Renal pelvis (tissue), 12 donors: ENCODE results near the gene FGD4. TPM values are rescaled to one million over a fixed set of nuclear protein-coding genes. Genes with fewer than 3 reads are reported as not detected.

ENCODE experiments used
- DNase-seq: peaks from one replicate; pipeline ENCODE4 v3.0.0-alpha.2; 2013
- long read RNA-seq, 16 experiments: transcript quantifications; one replicate each; lab custom pipeline, GENCODE V29; 2026
- polyA plus RNA-seq, 3 donors: library from polyadenylated mRNA; unstranded; fragments of 120-200 nt; gene quantifications; one replicate each; pipeline ENCODE4 v1.2.1, GENCODE V29; 2013; ENCODE audit not compliant: insufficient read length in 3 of 3

FGD4 gene
- polyA plus RNA-seq, result 10 to 100 TPM; 10.6 to 21.2 (median 16.1) TPM
- long read RNA-seq, donor 1, result 0 reads
- long read RNA-seq, donor 2, full-length matches to known transcripts, result 1 of 1 reads
- long read RNA-seq, donor 2, partial matches to known transcripts, result 0 of 1 reads
- long read RNA-seq, donor 2, other reads (novel, unspliced or antisense), result 0 of 1 reads
- long read RNA-seq, donor 3, partial matches to known transcripts, result 0 of 2 reads
- long read RNA-seq, donor 3, other reads (novel, unspliced or antisense), result 0 of 2 reads
- long read RNA-seq, donor 4, full-length matches to known transcripts, result 2 of 2 reads
- long read RNA-seq, donor 4, partial matches to known transcripts, result 0 of 2 reads
- long read RNA-seq, donor 4, other reads (novel, unspliced or antisense), result 0 of 2 reads
- long read RNA-seq, donor 5, result 0 reads
- long read RNA-seq, donor 6, full-length matches to known transcripts, result 2 of 2 reads
- long read RNA-seq, donor 6, partial matches to known transcripts, result 0 of 2 reads
- long read RNA-seq, donor 6, other reads (novel, unspliced or antisense), result 0 of 2 reads
- long read RNA-seq, donor 7, partial matches to known transcripts, result 10 of 10 reads
- long read RNA-seq, donor 7, other reads (novel, unspliced or antisense), result 0 of 10 reads
- long read RNA-seq, donor 8, result 0 reads
- long read RNA-seq, donor 9, result 0 reads
- long read RNA-seq, donor 10, result 0 reads
- long read RNA-seq, donor 11, result 0 reads
- long read RNA-seq, donor 12, partial matches to known transcripts, result 0 of 3 reads
- long read RNA-seq, donor 12, other reads (novel, unspliced or antisense), result 0 of 3 reads
- long read RNA-seq, donor 13, partial matches to known transcripts, result 0 of 1 reads
- long read RNA-seq, donor 13, other reads (novel, unspliced or antisense), result 0 of 1 reads
- long read RNA-seq, donor 14, result 0 reads
- long read RNA-seq, donor 15, full-length matches to known transcripts, result 4 of 4 reads
- long read RNA-seq, donor 15, partial matches to known transcripts, result 0 of 4 reads
- long read RNA-seq, donor 15, other reads (novel, unspliced or antisense), result 0 of 4 reads
- long read RNA-seq, donor 16, result 0 reads

DNA sequence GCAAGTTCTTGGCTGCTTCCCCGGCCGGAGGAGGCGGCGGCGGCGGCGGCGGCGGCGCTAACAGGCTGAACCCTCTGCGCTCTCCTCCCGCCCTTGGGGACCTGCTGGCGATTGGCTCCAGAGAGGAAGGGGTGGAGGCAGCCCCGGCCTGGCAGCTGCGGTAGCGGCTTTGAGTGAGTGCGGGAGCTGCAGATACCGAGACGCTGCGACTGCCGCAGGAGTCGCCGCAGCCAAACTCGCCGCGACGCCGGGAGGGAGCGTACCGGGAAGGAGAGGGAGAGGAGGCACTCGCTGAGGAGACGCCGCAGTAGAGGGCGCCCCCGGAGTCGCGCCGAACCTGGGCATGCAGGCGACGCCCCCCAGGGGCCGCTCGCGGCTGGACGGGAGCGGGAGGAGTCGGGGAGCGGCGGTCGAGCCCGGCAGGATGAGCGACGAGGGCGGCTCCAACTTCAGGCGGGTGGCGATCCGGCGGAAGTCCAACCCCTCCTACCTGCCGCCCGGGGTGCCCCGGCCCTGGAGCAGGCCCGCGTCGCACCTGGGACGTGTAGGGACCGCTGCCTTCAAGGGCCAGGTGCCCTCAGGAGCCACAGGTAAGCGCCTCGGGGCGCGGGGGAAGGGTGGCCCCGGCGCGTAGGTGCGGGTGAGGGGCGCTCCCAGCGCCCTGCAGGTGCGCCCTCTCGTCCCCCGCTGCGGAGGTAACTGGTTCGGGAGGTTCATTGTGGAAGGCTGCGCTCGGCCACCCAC, at the start of gene FGD4:
TSS of gene FGD4 (plus strand) at position 189 of the 744 bp plus-strand sequence.
- peak; percentile 83 for DNase-seq

DNA sequence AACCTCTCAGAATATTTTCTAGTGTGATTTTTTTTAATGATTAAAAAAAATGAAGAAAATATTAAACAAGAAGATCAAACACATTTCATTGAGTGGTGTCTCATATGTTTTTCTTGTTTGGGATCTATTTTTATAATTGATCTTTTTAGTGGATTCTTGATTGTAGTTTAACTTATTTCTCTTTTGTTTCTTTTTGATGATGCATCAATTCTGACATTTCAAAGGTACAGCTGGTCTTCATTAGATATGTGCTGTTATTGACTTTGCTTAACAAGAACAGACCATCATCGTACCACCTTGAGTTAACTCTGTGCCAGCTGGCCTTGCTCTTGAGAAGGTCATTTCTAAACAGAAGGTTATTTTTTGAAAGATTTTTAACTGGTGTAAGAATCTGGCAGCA, 45.8 kb upstream of the FGD4 start:
- no peak for DNase-seq

DNA sequence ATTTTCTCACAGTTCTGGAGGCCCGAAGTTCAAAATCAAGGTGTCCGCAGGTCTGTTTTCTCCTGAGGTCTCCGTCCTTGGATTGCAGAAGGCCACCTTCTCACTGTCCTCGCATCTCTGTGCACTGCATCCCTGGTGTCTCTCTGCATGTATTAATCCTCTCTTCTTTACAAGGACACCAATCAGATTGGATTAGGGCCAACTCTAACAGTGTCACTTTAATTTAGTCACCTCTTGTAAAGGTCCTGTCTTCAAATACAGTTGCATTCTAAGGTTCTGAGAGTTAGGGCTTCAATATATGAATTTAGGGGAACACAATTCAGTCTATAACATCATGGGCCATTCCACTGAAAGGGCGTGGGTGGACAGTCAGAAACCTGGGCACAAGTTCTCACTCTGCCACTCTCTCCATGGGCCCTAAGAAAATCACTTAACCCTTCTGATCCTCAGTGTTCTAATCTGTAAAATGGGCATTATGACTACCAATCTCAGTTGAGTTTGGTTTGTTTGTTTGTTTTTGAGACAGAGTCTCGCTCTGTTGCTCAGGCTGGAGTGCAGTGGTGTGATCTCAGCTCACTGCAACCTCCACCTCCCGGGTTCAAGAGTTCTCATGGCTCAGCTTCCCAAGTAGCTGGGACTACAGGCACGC, 41.6 kb upstream of the FGD4 start:
- no peak for DNase-seq

DNA sequence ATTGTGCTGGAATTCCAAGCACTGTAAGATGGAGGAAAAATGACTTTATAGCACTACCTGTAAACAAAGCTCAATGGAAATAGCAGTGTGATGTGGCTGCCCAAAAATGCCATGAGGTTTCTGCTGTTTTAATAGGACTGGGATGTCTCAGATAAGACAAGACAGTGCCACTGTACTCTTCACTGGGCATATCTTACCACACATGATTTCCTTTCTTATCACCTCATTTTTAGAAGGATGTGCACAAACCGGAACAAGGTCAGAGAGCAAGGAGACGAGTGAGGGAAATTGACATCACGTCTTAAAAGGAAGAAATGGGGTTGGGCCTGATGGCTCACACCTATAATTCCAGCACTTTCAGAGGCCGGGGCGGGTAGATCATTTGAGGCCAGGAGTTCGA, 38.4 kb upstream of the FGD4 start:
- no peak for DNase-seq

DNA sequence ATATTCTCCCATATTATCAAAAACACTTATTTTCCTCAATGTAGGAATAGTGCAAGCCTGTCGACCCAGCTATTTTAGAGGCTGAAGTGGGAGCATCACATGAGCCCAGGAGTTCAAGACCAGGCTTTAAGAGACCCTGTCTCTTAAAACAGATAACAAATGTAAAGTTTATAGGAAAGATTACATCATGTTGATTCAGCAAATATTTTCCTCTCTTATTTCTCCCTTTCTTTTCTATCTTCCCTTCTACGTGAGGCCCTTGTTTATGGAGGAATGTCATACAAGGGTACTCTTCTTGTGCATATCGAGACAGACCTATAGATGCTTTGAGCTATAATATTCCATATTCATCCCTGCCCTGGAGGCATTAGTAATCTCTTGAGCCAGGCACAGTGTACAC, 36.5 kb upstream of the FGD4 start:
- no peak for DNase-seq

DNA sequence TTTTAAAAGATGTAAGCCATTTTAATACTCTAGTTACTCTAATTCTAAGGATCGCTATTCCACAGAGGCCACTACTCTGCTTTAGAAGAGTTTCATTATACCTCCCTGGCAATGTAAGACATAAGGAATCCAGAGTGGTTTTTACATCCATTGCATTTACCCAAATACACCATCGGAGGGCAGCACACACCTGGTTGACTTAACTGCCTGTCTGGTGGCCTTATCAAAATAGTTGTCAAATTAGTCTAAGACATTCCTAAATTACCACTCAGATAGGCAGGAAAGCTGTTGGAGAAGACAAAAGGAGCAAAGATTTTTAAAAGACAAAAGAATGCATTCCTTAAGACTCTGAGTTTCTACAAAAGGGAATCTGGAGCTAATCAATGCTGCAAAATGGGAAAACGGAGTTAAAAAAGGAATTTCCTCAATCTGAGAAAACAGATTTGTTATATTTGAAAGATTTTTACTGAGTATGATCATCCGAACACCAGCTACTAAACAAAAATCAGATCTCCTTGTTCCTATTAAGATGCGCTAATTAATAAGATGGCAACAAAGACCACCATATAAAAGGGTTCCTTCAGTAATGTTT, 33.8 kb upstream of the FGD4 start:
- DNase-seq, result peak; percentile 67

DNA sequence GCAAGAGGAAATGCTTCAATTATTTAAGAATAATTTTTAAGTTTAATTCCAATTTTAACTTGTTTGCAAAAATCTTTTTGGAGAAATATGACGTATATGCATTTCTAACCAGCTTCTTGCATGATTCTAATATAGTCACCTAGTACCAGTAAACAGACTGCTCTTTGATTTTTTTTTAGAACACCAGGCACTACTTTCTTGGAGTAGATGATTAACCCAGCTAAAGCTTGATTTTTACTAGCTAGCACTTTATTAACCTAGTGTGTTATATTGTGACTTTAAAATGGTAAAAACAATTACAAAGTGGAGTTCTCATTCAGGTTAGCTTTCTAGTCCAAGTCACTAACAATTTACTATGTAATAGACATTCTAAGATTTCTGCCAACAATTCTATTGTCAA, 32.6 kb upstream of the FGD4 start:
- DNase-seq, result peak; percentile 35

DNA sequence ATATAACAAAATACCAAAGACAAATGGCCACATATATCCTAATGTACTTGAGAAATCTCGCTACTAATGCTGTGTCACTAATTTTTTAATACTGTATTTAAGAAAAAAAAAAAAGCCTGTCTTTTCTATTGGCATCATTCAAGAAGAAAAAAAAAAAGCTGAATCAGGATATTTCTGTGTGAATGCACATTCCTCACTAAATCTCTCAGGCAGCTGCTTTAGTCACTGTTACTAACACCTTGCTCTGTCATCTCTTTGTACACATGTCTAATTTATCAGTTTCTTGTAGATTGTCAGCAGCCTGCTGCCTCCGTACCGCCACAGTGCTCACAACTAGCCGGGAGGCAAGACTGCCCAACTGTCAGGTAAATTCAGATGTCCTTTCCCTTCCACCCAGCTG, 32.0 kb upstream of the FGD4 start:
- DNase-seq, result no peak

DNA sequence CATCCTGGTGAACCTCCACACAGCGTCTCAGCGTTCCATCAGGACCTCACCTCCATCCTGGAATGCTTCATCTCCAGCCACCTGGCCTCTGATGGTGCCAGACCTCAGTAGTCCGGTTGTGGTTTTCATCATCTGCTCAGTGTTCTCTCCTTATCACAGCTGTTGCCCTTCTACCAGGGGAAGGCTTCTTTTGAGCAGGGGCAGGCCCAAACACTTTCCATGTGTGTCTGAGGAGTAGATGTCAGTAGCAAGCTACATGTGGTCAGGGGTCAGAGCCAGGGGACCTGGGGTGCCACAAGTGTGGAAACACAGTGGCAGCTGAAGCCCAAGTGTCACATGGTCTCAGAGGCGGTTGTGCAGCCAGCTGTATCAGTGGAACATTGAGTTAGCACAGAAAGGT, 30.2 kb upstream of the FGD4 start:
- no peak for DNase-seq

DNA sequence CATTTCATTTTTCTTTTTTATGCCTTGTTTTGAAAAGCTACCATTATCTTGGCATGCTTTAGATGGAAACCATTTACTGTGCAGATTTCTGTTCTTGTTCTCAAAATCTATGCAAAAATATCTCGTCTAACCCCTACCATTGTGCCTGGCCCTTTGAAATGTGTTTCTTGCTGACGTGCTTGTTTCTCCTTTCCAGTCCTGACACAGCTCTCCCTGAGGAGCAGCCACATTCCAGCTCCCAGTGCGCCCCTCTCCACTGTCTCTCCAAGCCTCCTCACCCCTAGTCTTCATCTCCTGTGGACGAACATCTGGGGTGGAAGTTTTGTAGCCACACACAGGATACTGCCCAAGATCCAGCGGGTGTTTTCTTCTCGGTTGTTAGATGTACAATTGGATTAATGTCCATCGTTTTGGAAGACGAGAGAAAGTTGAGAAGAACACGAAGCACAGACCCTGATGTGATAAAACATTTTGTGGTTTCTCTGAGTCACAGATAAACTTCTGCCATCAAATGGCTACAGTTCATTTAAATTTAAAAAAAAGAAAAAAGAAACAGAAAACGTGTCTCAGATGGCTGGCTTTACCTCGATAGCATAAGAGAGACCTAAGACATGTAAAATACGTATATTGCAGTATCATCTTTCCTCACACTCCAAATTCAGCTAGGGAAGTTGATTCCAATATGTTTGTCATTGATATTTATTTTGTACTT, 21.9 kb upstream of the FGD4 start:
- DNase-seq, result no peak

DNA sequence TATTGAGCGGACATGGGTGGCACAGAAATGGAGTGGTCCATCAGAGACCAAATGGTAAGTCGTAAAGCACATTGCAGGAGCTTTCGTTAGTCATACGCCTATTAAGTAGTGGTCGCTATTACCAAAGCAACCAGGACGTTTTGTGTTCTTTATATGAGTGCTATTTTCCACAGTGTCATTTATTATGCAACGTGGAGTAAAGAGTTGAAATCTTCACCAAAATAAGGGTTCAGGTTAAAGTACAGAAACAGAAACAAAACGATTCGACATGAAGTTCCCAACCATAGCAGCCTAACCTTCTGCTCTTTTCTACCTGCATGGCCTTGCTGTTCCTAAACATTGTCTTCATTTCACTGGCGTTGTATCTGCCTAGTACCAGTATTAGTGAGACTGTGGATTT, 20.1 kb upstream of the FGD4 start:
- no peak for DNase-seq

DNA sequence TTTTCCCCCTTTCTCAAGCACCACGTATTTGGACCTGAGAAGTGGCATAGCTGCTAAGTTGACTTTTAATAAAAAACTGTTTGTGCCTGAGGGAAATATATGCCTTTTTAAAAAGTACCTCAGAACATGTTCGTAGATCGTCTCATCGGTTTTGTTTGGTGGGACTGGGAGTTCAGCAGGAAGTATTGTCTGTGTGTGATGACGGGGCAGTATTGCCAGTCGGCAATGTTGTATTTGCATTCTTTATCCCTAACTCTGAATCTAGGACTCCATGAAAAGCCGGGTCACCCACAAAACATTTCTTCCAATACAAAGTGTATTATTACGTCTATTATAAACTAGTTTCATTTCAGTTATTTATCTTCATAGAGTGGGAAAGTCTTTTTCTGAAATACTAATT, 19.7 kb upstream of the FGD4 start:
- no peak for DNase-seq

DNA sequence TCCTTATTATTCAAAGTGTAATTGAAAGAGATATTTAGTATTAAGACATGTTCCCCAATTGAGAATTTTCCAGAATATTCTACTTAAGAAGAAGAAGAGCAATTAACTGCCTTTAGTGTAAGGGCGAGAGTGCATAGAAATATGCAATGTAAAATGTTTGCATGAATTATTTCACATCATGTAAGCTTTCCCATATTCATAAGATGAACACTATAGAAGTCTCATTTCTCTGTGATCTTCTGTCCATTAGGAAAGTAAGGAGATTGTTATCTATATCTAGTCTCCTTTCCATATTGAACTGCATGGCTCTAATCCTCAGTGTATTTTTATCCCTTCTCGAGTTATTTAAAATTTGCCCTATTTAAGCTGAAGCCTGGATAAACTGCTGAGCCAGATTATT, 17.1 kb upstream of the FGD4 start:
- DNase-seq, result no peak

DNA sequence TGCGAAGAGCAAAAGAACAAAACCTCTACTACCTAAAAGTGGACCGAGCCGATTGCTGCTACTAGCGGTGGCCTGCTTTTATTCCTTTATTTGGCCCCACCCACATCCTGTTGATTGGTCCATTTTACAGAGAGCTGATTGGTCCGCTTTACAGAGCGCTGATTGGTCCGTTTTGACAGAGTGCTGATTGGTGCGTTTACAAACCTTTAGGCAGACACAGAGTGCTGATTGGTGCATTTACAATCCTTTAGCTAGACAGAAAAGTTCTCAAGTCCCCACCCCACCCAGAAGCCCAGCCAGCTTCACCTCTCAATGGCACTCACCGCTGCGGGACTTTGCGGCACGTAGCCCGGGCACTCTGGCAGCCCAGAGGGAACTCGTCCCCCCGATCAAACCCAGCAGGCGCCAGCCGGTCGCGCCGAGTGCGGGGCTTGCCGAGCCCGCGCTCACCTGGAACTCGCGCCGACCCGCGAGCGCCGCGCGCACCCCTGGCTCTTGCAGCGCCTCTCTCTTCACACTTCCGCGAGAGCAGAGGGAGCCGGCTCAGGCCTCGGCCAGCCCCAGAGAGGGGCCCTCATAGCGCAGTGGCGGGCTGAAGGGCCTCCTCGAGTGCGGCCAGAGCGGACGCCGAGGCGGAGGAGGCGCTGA, 8.7 kb upstream of the FGD4 start:
- DNase-seq, result no peak

DNA sequence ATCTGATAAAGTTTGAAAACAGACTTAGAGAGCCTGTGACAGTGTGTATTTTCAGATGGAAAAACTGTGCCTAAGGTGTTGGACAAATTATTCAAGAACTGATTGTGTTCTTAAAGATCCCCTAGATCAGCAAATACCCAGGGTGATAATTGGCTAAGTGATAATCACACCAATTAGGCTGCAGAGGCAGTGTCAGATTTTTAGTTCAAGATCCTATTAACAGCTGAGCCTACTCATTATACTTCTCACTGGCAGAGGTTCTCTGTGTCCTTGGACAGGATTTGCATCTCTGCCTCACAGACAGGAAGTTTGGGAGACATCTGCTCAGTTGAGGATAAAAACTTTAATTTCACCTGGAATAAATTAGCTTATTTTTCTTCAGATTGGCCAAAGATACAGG, 4.3 kb upstream of the FGD4 start:
- DNase-seq, result no peak

DNA sequence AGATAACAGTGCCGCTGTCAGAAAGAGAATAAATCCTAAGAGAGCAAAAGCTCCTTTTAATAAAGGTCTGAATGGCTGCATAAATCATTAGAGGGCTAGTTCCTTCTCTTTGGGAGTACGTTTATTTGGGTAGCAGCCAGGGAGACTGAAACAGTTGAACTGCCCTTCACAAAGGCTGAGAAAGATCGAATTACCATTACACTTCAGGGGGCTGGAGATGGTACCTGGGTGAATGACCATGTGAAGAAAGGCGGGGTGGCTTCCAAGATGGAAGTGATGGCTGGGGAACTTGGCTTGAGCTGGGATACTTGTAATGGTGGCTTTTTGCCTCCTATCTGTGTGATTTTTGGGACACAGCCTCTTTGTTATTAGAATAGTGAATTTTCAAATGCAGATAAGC, 1.7 kb upstream of the FGD4 start:
- no peak for DNase-seq

DNA sequence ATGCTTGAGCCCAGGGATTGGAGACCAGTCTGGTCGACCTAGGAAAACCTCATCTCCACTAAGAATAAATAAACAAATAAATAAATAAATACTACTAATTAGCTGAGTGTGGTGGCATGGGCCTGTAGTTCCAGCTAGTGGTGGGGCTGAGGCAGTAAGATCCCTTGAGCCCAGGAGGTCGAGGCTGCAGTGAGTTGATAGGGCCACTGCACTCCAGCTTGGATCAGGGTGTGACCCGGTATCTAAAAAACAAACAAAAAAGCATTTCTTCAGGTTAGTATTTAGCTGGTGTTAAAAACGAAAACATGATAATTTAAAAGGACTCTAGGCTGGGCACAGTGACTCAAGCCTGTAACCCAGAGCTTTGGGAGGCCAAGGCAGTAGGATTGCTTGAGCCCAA, 1.2 kb upstream of the FGD4 start:
- no peak for DNase-seq

DNA sequence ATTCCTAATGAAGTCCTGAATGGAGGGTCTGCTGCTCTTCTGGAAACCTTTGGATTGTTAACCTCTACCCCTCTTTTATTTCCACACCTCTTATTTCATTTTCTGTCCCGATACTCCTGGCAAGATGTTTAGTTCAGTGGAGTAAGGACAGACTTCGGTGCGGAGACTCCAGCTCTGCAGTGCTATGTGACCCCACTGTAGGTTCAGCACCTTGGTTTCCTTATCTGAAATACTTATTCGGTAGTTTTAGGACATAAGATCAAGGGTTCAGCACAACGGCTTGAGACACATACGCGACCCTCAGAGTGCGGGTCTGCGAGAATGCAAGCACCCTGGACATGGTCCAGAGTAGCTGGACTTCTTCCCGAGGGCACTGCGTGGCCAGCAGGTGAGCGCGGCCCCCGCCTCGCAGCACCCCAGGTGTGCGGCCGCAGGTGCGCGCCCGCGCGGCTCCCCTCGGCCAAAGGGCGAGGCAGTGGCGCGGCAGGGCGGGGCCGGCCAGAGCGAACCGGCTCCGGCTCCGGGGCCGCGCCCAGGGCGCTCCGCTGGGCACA, 465 bp upstream of the FGD4 start:
- no peak for DNase-seq

DNA sequence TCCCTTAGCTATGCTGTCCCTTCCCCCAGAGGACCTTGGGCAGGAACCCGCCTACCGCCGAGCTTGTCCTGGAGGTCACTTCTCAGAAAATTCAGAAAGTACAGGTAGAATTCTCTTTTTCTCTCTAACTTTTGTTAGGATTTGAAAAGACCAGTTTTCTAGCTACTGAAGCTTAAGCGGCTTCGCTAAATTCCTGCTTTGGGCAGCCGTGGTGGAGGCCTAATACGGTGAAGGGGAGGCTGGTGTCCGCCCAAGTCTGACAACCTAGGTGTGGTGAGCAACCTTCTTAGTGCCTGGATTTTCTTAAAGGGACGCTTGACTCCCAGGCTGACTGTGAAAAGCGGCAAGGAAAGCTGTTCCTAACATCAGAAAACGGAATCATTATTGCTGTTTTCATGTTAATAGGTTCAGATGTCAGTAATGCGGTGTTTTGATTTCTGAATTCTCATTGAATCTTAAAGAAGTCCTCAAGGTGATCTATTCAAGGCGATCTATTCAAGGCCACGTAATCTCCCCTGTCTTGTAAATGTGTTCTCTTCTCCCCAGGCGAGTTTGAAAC, 835 bp downstream of the FGD4 start:
- peak; percentile 35 for DNase-seq
